NCI-H226 (cell line): ENCODE data around the gene ARMC9.
"Not testable (repeated sequence)": the region's sequence is repeated elsewhere in the genome, so short reads cannot be mapped to it uniquely, and the experiment has no call there.

Experiments
- DNase-seq: peaks from one replicate; pipeline ENCODE4 v3.0.0-alpha.2; 2015

ARMC9 gene

DNA sequence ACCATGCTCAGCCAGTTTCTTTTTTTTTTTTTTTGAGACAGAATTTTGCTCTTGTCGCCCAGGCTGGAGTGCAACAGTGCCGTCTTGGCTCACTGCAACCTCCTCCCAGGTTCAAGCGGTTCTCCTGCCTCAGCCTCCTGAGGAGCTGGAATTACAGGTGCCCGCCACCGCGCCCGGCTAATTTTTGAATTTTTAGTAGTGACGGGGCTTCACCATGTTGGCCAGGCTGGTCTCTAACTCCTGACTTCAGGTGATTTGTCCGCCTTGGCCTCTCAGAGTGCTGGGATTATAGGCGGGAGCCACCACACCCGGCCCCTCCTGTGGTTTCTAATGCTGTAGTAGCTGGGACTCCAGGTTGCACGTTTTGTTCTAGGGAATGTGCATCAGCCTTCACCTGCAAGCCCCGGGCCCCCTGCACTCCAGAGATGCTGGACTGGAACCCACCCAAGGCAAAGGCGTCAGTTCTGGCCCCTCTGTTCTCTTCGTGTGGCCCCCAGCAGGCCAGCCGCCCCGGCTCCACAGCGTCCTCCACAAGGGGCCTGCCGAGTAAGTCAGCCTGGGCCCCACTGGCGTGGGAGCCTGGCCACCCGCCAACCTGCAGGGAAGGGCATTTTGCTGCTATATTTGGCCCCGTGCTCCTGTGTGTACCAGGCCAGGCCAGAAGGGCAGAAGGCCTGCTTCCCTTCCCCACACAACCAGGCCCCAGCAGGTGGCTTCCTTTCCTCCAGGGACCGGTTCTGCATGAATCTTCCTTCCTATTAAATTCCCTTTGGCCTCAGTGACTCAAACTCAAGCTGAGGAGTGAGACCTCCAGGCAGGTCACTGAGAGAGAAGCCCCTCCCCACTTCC, 171.4 kb downstream of the ARMC9 start:
- no peak for DNase-seq

DNA sequence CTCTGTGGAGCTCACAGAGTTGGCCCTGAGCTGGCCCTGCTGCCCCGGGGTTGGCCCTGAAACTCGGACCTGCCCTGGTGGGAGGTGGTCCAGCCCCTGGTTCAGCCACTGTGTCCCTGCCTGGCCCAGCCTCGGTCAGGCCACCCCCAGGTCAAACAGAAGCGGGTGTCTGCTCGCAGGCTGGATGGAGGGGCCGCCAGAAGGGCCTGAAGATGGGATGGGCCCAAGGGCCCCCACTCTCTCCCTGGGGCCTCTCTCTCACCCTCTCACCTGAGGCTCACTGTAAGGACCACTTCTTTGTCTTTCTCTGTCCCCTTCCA, 172.0 kb downstream of the ARMC9 start:
- no peak for DNase-seq

DNA sequence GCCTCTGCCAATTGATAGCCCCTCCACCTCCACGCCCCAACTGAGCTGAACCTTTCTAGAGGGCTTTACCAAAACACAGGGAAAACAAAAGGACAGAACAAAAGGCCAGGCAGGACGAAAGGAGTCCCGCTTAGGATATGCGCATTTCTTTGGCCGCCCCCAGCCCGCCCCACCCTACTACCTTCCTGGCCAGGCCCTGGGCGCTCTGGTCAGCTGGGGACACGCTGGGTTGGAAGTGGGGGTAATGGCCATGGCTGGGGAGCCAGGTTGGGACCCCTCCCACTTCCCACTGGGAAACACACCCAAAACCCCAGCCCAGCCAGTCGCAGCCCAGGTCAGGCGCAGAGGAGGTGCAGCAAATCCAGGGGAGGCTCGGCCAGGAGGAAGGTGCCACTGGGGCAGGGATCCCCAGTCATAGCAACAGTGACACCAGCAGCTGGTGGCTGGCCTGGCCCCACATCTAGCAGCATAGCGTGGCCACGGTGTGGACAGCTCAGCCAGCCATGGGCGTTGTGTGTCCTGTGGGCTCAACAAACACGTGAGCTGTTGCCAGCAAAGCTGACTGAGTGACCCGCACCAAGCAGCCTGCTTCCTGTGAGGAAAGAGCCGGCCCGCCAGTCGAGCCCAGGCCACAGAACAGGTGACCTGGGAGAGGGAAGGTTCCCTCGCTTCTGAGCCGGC, 172.5 kb downstream of the ARMC9 start:
- no peak for DNase-seq

DNA sequence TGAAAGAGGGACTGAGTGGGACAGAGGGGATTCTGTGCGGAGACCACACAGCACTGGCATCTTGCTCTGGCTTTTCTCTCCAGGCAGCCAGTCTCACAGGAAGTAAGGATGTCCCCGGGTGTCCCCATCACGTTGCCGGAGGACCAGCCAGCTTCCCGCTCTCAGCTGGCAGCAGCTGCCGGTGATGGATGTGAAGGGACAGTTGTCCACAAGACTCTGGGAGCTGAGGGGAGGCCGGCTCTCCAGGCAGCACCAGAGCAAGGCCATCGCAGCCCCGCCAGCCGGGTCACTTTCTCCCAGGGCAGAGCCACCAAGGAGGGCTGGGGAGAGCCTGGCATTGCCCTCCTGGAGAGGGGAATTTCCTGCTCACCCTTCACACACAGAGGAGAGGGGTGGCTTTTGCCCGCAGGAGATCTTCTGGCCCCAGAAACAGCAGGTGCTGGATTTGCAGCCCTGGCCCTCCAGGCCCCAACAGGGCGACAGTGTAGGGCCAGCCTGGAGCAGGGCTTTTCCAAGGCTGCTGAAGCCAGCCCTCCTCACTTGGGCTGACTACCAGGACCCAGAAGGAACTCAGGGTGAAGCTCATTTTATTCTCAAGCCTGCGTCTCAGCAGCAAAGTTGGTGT, 173.1 kb downstream of the ARMC9 start:
- no peak for DNase-seq

DNA sequence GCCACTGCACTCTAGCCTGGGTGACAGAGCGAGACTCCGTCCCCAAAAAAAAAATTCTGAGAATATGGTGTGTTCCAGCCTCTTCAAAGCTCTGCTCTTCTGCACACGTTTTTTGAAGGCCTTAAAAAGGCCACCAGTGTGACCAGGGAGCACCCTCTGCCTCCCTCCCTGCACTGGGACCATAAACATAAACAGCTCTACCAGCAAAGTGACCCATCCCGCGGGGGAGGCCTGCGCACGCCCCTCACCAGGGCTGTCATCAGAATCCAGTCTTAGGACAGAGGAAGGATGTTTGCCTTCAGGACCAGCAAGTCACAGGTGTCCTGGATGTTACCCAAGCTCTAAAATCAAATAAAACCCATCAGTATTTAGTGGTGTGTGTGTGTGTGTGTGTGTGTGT, 173.9 kb downstream of the ARMC9 start:
- DNase-seq: no peak

DNA sequence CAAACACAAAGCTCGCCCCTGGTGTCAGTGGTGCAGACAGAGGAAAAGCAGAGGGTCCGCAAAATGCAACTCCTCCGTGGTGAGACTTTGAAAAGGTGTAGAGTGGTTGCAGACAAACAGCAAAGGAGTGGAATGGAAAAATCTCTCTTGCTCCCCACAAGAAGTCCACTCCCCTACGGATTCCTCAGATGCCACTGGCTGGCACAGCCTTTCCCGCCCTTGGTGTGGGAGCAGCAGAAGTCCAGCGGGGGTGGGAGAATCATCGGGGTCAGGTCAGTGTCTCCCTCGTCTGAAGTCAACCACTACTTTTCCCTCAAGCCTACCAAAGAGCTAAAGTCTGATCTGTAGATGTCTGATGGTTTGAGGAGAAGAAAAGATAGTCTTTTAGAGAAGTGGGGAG, 174.8 kb downstream of the ARMC9 start:
- peak; percentile 78 for DNase-seq

DNA sequence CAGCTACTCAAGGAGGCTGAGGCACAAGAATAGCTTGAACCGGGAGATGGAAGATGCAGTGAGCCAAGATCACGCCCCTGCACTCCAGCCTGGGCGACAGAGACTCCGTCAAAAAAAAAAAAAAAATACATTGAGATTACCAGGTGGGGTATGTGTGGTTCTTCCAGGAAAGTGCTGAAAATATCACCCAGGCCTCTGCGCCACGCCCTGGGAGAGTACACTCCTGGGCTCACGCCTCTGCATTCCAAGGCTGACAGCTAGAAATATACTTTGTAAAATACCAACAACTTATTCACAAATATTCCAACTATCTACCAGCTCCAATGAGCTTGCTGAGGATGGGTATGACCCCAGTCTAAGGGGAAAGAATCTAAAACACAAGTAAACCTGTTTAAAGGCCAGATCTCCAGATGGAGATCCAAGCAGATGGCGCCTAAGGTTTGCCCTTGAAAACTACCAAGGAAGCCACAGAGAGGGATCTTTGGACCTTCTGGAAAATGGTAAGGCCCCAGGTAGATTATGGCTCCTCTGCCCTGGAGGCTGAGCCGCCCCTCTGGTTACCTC, 175.4 kb downstream of the ARMC9 start:
- peak; percentile 75 for DNase-seq

DNA sequence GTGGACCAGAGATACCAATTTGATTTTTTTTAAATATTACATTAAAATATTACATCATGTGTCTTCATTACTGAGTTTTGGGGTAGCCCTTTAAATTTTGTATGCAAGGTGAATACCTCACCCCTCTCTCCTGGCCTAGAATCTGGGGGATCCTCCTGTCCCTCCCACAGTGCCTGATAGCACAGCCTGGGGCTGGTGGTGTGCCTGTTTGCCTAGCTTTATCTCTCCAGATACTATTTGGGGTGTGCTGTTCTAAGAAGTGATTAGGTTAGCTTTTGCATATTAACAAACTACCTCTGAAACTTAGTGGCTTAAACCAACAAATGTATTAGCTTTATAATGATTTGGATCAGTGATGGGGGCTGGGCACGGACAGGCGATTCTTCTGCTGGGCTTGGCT, 176.3 kb downstream of the ARMC9 start:
- DNase-seq: no peak

DNA sequence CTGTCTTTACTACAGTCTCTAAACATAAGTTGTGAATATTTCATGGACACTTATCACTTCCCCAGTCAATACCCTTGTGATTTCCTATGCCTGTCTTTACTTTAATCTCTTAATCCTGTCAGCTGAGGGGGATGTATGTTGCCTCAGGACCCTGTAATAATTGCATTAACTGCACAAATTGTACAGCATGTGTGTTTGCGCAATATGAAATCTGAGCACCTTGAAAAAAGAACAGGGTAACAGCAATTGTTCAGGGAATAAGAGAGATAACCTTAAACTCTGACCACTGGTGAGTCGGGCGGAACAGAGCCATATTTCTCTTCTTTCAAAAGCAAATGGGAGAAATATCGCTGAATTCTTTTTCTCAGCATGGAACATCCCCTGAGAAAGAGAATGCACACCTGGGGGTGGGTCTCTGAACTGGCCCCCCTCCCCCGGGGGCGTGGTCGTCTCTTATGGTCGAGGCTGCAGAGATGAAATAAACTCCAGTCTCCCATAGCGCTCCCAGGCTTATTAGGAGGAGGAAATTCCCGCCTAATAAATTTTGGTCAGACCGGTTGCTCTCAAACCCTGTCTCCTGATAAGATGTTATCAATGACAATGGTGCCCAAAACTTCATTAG, 177.7 kb downstream of the ARMC9 start:
- DNase-seq: not testable (repeated sequence)

DNA sequence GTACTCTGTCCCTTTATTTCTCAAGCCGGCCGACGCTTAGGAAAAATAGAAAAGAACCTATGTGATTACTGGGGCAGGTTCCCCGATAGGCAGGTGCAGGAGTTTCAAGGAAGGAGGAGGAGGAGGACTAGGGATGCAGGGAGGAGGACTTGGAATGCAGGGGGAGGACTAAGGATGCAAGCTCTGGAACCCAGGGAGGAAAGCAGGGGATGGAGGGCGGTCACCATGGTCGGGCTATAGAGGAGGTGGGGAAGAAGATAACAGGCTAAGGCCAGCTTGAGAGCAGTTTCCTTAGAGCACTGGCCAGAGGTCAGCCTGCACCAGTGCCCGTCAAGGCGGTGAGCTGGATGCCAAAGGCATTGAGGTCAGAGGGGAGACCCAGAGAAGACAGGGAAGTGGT, 178.4 kb downstream of the ARMC9 start:
- DNase-seq: no peak

DNA sequence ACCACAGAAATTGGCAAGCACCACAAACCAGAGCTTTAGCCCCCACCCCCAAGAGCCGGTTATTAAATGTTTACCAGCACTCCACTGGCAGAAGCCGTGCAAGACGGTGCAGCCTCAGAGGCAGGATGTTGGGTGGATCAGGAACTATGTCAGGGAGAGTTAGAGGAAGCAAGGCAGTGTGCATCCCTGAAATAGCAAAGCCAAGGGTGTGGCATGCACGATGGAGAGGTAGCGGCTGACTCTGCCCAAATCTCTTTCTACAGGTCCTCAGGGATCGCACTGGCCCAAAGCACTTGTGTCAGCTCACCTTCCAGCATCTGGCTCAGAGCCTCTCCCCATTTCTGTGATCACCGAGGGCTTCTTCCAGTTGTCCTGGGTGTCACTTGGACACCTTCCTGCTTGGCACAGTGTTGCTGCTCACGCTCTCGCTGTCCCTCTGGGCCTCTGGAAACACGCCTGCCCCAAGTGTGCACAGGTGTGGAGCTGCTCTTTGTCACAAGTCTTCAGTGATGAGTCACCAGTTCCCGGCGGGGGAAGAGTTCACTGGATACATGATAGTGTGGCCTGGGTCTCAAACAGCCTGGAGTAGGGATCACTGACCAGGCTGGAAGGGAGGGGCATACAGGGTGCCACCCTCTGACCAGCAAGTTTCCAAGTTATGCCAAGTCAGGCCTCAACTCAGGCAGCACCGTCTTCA, 179.7 kb downstream of the ARMC9 start:
- DNase-seq: no peak

DNA sequence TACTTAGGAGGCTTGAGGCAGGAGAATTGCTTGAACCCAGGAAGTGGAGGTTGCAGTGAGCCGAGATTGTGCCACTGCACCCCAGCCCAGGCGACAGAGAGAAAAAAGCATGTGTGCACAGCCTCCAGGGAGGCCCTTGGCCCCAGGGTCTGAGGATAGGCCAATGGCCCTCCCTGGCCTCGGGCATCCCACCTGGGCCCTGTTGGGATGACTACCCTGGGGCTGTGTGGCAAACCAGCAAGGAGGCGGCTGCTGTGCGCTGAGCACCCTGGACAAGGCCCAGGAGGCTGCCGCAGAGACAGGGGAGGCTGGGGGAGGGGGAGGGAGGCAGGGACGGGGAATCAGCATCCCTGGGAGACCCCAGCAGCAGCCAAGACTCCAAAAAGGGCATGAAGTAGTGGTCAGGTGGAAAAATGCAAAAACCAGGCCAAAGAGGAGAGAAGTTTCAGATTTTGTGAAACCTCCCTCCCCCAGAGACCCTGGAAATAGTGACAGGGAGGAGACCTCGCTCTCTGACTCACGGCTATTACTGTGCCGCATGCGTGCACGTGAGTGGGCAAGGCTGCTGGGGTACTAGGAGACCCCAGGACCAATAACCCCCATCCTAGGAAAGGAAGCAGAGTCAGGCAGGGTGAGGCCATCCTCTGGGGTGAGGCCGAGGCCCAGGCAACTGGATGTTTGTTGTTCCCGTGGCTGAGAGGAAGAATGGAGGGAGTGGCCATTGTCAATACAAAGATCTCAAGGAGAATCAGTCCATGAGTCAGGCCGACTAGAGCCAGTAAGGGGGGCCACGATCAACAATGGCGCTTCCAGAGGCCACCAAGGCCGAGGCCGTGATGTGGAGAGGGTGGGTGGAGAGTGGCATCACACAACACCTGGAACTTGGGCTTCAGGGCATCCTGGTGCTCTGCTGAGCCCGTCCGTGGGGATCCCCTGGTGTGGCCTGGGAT, 181.1 kb downstream of the ARMC9 start:
- DNase-seq: no peak

DNA sequence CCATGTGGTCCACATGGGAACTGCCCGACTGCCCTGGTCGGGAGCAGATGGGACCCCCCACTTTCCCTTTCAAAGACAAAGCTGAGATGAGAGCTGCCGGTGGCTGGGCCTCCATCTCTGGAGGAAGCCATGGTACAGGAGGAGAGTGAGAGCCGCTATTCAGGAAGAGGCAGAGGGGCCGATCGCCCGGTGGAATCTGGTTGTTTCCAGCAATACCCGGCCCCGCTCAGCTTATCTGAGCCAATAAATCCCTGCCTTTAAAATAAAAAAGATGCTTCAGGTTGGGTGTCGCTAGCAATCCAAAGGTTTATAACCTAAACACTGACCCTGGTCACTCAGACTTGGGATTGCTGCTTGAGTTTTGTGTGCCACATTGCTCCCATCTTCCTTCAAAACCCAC, 181.9 kb downstream of the ARMC9 start:
- DNase-seq: no peak

DNA sequence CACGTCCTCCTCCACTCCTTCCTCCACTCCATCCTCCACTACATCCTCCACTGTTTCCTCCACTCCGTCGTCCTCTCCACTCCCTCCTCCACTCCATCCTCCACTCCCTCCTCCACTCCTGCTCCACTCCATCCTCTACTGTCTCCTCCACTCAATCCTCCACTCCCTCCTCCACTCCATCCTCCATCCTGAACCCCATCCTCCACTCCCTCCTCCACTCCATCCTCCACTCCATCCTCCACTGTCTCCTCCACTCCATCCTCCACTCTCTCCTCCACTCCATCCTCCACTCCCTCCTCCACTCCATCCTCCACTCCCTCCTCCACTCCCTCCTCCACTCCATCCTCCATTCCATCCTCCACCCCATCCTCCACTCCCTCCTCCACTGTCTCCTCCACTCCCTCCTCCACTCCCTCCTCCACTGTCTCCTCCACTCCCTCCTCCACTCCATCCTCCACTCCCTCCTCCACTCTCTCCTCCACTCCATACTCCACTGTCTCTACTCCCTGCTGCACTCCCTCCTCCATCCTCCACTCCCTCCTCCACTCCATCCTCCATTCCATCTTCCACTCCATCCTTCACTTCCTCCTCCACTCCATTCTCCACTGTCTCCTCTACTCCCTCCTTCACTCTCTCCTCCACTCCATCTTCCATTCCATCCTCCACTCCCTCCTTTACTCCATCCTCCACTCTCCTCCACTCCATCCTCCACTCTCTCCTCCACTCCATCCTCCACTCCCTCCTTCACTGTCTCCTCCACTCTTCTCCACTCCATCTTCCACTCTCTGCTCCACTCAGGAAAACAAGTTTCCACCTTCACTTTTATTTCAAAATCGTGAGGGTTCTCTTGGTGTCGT, 182.8 kb downstream of the ARMC9 start:
- DNase-seq: no peak

DNA sequence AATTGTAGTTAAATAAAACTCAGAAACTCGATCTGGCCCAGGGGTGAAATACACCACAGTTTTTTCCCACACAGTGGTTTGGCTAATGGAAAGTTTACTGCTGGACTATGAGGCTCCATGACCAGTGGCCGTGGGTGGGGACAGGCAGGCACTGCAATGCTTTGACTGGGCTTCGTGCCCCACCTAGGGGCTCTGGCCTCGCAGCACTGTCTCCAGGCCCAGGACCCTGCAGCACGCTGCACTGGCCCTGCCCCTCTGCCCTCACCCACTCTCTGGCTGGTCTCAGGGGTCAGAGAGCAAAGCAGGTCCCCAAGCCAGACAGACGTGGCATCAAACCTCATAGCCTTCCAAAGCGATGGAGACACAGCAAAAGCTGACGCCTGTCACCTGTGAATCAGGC, 183.7 kb downstream of the ARMC9 start:
- no peak for DNase-seq

DNA sequence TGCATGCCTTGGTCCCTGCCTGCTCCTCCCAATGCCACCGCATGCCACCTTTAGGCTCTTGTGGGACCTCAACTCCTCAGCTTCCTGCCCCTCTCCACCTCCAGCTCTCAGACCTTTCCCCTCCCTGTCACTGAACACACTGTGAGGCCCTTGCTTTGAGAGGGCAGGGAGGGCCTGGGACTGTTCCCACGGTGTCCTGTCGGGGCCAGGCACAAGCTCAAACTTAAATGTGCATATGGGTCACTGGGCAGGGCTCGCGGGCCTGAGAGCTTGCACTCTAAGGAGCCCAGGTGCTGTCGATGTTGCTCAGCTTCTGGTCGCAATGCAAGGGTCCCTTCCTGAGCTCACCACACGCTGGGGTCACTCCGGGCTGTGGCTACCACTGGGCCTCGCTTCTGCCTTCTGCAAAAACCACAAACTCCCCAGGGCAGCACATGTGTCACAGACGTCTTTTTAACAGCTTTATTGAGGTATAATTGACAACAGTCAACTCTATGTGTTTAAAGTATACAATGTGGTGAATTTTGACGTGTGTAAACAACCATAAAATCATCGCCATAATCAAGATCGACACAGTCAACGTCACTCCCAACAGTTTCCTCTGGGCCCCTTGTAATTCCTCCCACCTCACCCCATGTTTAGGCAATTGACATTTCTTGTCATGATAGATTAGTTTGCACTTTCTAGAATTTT, 185.1 kb downstream of the ARMC9 start:
- no peak for DNase-seq

DNA sequence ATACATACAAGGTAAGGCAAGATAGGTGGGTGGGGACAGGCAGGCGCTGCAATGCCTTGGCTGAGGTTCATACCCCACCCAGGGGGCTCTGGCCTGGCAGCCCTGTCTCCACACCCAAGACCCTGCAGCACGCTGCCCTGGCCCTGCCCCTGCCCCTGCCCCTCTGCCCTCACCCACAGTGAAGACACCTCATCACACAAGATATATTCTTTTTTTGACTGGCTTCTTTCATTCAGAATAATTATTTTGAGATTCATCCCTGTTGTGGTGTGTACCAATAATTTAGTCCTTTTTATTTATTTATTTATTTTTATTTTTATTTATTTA, 185.6 kb downstream of the ARMC9 start:
- DNase-seq: no peak

DNA sequence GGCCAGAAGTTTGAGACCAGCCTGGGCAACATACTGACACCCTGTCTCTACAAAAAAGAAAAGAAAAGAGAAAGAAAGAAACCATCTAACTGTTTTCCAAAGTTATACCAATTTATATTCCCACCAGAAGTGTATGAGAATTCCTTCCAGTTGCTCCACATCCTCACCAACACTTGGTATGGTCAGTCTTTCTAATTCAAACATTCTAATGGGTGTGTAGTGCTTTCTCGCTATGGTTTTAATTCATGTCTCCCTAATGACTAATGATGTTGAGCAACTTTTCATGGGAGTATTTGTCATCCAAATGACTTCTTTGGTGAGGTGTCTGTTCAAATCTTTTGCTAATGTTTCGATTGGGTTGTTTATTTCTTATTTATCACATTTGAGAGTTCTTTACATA, 186.5 kb downstream of the ARMC9 start:
- no peak for DNase-seq

DNA sequence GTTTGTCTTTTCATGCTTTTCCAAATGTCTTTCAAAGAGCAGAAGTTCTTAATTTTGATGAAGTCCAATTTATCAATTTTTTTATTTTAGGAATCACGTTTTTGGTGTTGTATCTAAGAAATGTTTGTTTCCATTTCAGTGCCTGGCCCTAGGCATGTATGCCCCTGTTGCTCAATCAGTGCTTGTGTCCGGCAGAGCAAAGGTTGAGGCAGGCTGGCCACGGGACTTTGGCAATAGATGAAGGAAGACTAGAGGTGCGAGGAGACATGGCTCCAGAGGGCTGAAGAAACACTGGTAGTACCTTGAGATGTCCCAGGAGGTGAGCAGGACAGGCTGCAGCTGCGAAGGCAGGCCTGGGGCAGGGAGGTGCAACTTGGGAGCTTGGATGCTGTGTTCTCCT, 187.0 kb downstream of the ARMC9 start:
- no peak for DNase-seq

DNA sequence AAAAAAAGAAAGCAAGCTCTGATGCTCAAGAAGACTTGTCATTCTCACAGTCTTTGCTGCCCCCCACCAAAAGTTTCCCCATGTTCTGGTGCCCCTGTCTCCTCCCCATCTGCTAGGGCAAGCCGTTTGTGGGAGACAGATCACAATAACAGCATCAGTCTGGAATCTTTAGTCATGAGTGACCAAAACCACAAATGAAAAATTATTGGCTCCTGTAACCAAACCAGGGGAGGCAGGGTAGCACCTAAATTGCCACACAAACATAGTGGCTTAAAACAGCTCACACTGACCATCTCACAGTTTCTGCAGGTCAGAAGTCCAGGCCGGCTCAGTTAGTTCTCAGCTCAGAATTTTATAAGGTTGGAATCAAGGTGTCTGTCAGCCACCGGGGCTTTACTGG, 188.0 kb downstream of the ARMC9 start:
- DNase-seq: peak; percentile 60
